NCI-H187 (cell line): ENCODE measurements around the gene ITM2C.

Experiments used
- DNase-seq, 2 experiments: peaks; one replicate each; lab custom pipeline; 2025; lab: John Stamatoyannopoulos, UW

The ITM2C gene

GRCh38 chr2:230864605-230865306 lies at the start of gene ITM2C:
Gene ITM2C (plus strand): TSS chr2:230864942. CDS start chr2:230865026, 84 bp downstream.
- DNase-seq, result no peak

- DNase-seq, result no peak
These were observed 49.7 kb upstream of the ITM2C start for GRCh38 chr2:230815088-230815487.

- DNase-seq, result no peak
These were observed 48.0 kb upstream of the ITM2C start for GRCh38 chr2:230816735-230817134.

- DNase-seq, result no peak
These were observed 45.3 kb upstream of the ITM2C start for GRCh38 chr2:230819433-230819832.

GRCh38 chr2:230821261-230821990 lies 43.3 kb upstream of the ITM2C start:
- DNase-seq, result no peak

GRCh38 chr2:230821991-230822520 lies 42.7 kb upstream of the ITM2C start:
- DNase-seq, result no peak

- no peak for DNase-seq
These were observed 41.3 kb upstream of the ITM2C start for GRCh38 chr2:230823264-230823964.

- peak in 1 of 2 experiments; percentile 10 for DNase-seq
These were observed 40.2 kb upstream of the ITM2C start for GRCh38 chr2:230824406-230824978.

GRCh38 chr2:230825354-230825753 lies 39.4 kb upstream of the ITM2C start:
- no peak for DNase-seq

- no peak for DNase-seq
These were observed 36.9 kb upstream of the ITM2C start for GRCh38 chr2:230827774-230828271.

GRCh38 chr2:230828272-230828961 lies 36.3 kb upstream of the ITM2C start:
- DNase-seq, result no peak

GRCh38 chr2:230829293-230829692 lies 35.4 kb upstream of the ITM2C start:
- DNase-seq, result no peak

- DNase-seq, result no peak
These were observed 34.8 kb upstream of the ITM2C start for GRCh38 chr2:230829959-230830358.

- no peak for DNase-seq
These were observed 34.3 kb upstream of the ITM2C start for GRCh38 chr2:230830428-230830827.

- no peak for DNase-seq
These were observed 24.4 kb upstream of the ITM2C start for GRCh38 chr2:230840301-230840700.

GRCh38 chr2:230842473-230842872 lies 22.3 kb upstream of the ITM2C start:
- no peak for DNase-seq

- DNase-seq, result no peak
These were observed 21.6 kb upstream of the ITM2C start for GRCh38 chr2:230843132-230843531.

- no peak for DNase-seq
These were observed 18.4 kb upstream of the ITM2C start for GRCh38 chr2:230846360-230846759.

- peak; percentile 49 to 54 for DNase-seq
These were observed 16.8 kb upstream of the ITM2C start for GRCh38 chr2:230847883-230848388.

- no peak for DNase-seq
These were observed 14.9 kb upstream of the ITM2C start for GRCh38 chr2:230849633-230850357.

GRCh38 chr2:230850358-230850658 lies 14.4 kb upstream of the ITM2C start:
- no peak for DNase-seq
